GM18951 (cell line): ENCODE data around the gene RASSF5.

Experiments
- POLR2A ChIP-seq: IDR thresholded peaks from 4 replicates; pipeline ENCODE4 v1.6.1; 2011; ENCODE audit warnings: mild to moderate bottlenecking; ENCODE audit not compliant: insufficient read length, insufficient read depth; ENCODE audit errors: extremely low read depth
- in situ Hi-C: fragments of 300-500 bp; cut with MboI; formaldehyde crosslinking; loops from one replicate; pipeline ENCODE4 v1.12.0; 2022; ENCODE audit warnings: low sequenced_read_pairs, mixed read lengths, inconsistent platforms; ENCODE audit not compliant: unreplicated experiment

Gene RASSF5

DNA sequence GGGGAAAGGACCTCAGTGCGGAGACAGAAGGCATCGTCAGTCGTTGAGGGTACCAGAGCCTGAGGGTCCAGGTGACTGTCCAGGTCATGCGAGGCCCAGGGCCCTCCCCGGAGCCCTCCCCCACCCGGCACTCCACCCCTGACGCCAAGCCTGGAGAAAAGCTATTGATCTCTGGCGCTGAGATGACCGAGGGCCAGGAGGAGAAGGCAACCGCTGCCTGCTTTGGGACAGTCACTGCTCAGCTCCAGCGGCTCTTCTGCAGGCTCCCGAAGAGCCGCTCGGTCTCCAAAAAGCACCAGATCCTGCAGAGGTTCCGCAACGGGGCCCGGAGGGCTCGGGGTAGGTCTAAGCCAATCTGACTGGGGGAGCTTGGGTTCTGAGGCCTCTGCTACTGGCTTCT lies 10.9 kb downstream of the RASSF5 start:
- in situ Hi-C loops = no loop called here
- no peak for TF ChIP-seq POLR2A

DNA sequence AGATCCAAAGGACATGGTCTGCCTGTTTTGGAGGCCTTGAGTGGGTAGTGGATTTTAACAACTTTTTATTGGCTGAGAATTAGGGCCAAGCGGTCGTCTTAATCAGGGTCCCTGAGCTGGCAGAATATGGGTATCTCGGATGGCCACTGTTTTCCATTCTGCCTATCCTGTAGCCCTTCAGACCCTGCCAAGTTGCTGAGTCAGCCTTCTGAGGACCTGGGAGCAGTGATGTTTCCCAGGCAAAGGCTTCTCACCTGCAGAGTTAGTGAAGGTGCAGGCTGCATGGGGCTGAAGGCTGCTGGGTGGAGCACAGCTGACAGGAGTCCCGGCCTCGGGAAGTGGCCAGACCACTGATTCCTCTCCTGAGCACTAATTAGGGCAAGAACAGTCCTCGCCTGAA lies 11.4 kb downstream of the RASSF5 start:
- in situ Hi-C loops = no loop called here
- TF ChIP-seq POLR2A = no peak

DNA sequence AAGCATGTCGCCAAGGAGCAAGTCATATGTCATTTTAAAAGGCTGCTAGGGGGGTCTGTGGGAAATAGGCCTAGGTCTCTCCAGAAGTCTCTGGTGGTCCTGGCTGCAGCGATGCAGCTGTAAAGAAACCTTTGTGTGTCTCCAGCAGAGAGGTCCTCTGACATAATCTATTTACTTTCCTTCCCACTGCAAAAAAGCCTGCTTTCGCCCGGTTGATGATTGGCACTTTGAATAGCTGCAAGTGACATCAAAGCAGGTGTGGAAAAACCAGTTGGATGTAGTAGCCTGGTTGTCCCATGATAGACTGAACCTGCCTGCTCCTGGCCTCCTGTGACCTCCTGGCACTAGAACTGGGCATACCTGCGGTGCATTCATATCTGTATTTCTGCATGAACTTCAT lies 13.8 kb downstream of the RASSF5 start:
- TF ChIP-seq POLR2A = no peak
- in situ Hi-C loops = no loop called here

DNA sequence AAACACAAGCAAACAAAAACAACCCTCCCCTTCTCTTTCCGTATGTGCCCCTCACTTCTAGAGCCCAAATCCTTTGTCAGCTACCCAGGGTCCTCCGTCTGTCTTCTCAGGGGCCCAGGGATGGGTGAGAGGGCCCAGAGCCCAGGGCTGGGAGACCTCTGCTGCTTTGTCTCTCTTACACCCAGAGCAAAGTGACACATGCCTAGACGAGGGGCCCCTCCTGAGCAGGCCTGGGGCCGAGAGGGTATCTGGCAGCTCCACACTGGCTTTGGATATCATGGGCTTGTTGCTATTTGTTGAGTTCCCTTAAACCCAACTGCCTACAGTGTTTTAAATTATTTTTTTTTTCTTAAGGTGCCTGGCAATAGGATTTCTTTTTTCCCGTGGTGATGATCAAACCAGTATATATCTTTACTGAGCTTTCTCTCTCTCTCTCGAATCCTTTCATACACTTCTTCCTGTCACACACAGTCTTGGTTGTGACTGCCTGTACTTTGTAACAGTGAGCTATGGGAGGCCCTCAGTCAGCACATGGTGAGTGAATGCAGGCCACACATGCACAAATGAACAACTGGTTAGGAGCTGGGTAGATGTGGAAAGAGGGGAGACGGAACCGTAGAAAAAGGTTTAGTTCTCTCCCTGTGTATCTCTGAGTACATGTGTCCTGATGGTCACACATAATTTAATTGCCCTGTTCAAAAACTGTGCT lies 14.5 kb downstream of the RASSF5 start:
- TF ChIP-seq POLR2A = no peak
- in situ Hi-C loops = no loop called here

DNA sequence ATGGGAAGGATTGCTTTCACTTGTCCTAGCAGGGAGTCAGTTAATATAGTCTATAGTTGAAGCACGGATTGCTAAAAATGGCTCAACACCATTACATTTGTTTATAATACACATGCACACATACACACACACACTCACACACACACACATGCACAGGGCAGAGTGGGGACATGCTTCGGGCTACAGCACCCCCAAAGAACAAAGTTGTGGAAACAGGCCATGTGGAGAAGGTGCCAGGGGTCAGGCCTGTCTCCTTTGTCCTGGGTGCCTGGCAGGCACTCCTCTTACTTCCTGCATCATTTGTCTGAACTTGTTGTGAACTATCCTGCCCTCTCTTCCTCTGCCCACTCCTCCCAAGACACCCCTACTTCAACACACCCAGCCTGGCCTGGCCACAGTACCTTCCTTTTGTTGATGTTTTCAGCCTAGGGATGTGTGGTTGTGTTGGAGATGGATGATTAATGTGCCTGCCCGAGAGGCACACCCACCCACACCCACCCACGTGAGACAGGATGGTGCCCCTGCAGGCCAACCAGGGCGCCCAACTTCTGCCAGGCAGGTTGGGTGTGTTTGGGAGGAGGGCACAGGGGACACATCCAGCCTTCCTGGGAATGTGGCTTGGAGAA lies 17.5 kb downstream of the RASSF5 start:
- TF ChIP-seq POLR2A = no peak
- in situ Hi-C loops = no loop called here

DNA sequence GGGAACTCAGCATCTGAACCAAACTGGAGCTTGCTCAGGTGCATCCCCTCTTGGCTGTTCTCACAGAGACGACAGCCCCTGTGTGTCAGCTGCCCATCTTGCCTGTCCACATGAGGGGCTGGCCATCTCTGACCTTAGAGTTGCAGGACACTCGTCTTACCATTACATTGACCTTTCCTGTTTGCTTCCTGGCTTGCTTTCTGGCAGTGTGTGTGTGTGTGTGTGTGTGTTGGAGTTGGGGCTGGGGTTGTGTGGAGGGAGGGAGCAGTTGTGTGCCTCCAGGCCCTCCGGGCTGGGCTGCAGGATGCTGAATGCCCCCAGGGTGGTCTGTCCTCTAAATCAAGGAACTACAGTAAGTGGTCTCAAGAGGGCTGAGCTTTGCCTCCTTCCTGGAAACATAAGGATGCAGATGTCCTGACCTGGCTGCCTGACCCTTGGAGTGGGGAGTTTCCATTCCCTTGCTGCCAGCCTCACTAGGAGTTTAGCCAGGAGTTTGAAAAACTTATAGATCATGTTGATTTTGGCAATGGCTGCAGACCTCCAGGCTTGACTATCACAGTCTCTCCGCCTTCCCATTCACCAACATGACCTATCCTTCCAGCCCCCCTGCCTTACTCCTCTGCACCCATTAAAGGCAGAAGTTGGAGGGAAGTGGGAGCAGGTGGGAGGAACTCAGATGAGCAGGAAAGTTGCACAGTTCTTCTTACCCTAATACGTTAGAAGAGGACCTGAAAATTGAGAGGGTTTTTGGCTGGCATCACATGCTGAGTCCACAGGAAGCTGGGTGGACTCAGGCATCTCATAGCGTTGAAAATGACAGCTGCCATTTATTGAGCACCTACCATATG lies 19.0 kb downstream of the RASSF5 start:
- in situ Hi-C loops = no loop called here
- no peak for TF ChIP-seq POLR2A

DNA sequence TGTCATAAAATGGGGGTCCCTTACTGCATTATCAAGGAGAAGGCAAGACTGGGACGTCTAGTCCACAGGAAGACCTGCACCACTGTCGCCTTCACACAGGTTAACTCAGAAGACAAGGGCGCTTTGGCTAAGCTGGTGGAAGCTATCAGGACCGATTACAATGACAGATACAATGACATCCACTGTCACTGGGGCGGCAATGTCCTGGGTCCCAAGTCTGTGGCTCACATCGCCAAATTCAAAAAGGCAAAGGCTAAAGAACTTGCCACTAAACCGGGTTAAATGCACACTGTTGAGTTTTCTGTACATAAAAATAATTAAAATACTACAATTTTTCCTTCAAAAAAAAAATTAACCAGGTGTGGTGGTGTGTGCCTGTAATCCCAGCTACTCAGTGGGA lies 22.1 kb downstream of the RASSF5 start:
- in situ Hi-C loops = no loop called here
- no peak for TF ChIP-seq POLR2A

DNA sequence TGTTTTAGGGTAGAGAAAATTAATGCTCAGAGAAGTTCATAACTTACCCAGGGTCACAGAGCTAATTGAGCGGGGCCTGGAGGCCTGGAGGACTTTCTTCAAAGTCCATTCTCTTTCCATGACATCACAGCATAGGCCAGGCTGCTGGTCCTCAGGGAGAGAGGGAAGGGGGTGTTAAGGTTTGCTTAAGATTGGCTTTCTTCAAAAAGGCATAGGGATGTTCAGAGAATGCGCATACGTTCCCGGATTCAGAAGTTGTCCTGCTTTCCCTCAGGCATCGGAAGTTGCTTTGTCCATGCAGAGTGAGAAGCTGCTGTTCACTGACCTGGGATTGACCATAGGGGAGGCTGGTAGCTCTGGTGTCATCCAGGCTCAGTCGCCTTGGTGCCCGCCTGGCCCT lies 25.0 kb downstream of the RASSF5 start:
- in situ Hi-C loops = no loop called here
- no peak for TF ChIP-seq POLR2A

DNA sequence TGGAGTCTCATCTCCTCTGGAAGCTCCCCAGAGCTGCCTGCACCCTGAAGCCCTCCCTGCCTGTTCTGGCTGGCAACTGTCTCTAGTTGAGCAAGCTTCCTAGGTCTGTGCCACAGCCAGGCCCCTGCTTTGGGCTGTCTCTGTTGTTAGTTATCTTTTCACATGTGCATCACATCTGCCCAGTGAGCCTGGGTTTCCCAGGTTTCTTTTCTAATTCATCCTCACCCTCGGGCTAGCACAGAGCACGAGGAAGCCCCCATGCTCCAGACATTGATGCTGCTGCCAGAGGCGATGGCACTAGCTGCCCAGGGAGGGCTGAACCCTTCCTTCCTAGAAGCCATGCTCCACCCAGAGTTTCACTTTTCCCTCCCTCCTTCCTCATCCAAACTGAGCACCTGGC lies 27.2 kb downstream of the RASSF5 start:
- in situ Hi-C loops = no loop called here

DNA sequence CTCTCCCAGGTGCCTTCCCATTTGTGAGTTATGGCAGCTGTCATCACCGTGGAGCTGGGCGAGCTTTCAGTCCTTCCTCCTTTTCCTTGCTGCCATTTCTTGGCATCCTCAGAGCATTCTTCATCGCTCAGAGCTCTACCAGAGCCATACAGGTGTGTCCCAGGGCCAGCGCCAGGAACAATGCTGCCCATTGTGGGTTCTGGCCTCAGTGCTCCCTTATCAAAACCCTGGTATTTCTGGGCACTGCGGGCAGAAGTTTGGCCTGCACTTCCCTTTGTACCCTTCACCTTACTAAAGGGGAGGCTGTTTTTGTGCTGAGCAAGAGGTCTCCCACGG lies 28.5 kb downstream of the RASSF5 start:
- no peak for TF ChIP-seq POLR2A
- in situ Hi-C loops = no loop called here

More for the DNA sequence above, 27.2 kb downstream of the RASSF5 start:
- TF ChIP-seq POLR2A = no peak

DNA sequence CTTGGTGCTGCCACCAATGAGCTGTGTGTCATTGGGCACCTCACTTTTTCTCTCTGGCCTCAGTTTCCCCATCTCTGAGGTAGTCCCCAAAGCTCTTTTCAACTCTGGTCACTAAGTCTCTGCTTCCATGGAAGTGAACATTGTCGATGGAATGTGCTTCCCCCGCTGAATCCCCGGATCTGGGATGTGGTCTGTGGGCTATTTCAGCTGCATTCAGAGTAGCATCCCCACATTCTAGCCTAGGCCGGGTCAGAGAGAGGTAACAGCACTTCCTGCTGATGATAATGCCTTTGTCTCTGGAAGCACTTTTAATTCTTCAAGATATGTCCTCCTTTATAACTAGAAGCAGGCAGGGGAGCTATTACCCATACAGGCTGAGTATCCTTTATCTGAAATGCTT lies 29.8 kb downstream of the RASSF5 start:
- no peak for TF ChIP-seq POLR2A
- in situ Hi-C loops = no loop called here

DNA sequence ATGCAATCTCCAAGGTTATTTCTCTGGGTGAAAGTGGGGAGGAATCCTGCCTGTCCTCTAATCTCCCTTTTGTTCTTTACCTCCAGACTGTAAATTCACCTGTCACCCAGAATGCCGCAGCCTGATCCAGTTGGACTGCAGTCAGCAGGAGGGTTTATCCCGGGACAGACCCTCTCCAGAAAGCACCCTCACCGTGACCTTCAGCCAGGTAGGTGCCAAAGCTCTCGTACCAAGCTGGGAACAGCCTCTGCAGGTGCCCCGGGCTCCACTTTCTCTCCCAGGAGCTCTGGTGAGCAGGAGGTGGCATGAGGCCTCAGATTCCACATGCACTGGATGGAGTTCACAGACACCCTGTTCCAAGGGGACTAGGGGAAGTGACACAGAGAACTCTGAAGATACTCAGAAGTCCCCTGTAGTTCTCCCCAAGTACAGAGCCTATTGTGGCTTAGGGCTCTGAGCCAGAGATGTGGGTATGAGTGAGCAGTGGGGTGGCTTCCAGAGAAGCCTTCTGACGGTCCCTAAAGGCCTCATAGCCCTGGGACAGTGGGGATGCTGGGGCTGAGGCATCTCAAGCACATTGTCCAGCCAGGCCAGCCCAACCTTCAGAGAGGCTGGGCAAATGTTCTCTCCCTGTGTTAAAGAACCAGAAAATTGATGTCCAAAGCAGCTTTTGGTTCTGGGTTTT lies 30.9 kb downstream of the RASSF5 start:
- no peak for TF ChIP-seq POLR2A
- in situ Hi-C loops = no loop called here

DNA sequence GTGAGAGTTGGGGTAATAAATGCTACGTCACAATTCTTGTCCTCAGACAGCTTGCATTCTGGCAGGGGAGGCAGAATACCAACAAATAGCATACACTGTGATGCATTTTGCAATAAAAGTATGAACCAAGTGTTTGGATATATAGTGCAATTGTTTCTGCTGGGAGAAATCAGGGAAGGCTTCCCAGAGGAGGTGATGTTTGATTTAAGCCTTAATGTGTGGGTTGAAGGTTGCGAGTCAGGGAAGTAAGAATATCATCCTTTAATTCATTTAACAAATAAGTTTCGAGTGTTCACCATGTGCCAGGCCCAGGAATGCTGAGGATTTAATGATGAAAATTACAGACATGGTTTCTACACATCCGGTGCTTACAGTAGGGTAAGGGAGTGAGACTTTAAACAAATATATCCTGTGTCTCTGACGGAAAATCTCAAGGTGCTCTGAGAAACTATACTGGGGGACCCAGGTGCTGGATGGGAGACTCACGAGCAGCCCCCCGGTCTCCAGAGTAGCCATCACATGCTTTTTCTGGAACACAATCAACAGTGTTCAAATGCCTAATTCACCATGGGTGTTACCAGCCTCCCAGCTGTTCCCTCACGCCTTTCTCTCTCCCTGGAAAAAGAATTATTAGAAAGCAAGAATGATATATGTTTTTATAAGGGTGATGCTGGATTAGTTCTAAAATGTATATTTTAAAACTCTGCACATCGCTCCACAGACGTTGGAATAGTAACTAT lies 31.7 kb downstream of the RASSF5 start:
- in situ Hi-C loops = no loop called here
- TF ChIP-seq POLR2A = no peak
